Activated CD8-positive, alpha-beta memory T cell treated with anti-CD3 and anti-CD28 coated beads for 36 hours (primary cell): ENCODE data around the gene ARID1A. TPM values are rescaled to one million over a fixed set of nuclear protein-coding genes. Genes with fewer than 3 reads are reported as not detected.
"Not testable (repeated sequence)": the region's sequence is repeated elsewhere in the genome, so short reads cannot be mapped to it uniquely, and the experiment has no call there.

Experiments used
- CTCF ChIA-PET: fragments of 350-600 bp; sonication (Branson Sonifier 250); formaldehyde crosslinking; loops from one replicate; lab custom pipeline; 2021; ENCODE audit warnings: antibody characterized with exemption; lab: Charles Lee
- POLR2A ChIA-PET: fragments of 350-600 bp; sonication (Branson Sonifier 250); formaldehyde crosslinking; loops from one replicate; lab custom pipeline; 2021; ENCODE audit warnings: antibody characterized with exemption; lab: Charles Lee
- total RNA-seq, 2 experiments: library from RNA; stranded (reverse); gene quantifications; one replicate each; pipeline ENCODE4 v1.2.3, GENCODE V29; 2021

Gene ARID1A
- total RNA-seq, 2 experiments from 2014 or later, result 85.7 to 87.5 TPM

- POLR2A ChIA-PET, result interaction anchor here (0.7 to 4.0 kb wide), 11 partner anchors 12 to 350 kb away, joined by 3 to 39 read pairs (median 6); no protein-coding TSS in a partner anchor
- CTCF ChIA-PET, result interaction anchor here (0.9 to 5.7 kb wide), 16 partner anchors 8 to 287 kb away, joined by 3 to 76 read pairs (median 6); partner anchors contain the start of genes ARID1A and SFN
Measured at GRCh38 chr1:26787706-26788514, 92.1 kb downstream of the ARID1A start, which contains the start of gene PIGV. TSS of gene PIGV (plus strand) at chr1:26787950. CDS start at chr1:26790816, 2,866 bp downstream.

- CTCF ChIA-PET, result interaction anchor here (0.6 to 5.7 kb wide), 27 partner anchors 9 to 288 kb away, joined by 3 to 76 read pairs (median 5); partner anchors contain the start of genes ARID1A and SFN
- POLR2A ChIA-PET, result interaction anchor here (0.9 to 4.0 kb wide), 8 partner anchors 11 to 349 kb away, joined by 3 to 39 read pairs (median 8); no protein-coding TSS in a partner anchor
Measured at GRCh38 chr1:26788515-26788785, 92.6 kb downstream of the ARID1A start.

- ChIA-PET POLR2A (interaction anchor here (0.6 to 4.0 kb wide), 11 partner anchors 11 to 349 kb away, joined by 3 to 39 read pairs (median 7); no protein-coding TSS in a partner anchor), CTCF (interaction anchor here (0.6 to 5.7 kb wide), 32 partner anchors 10 to 288 kb away, joined by 3 to 76 read pairs (median 4); partner anchors contain the start of genes ARID1A and SFN)
Measured at GRCh38 chr1:26788836-26789611, 93.2 kb downstream of the ARID1A start.

DNA sequence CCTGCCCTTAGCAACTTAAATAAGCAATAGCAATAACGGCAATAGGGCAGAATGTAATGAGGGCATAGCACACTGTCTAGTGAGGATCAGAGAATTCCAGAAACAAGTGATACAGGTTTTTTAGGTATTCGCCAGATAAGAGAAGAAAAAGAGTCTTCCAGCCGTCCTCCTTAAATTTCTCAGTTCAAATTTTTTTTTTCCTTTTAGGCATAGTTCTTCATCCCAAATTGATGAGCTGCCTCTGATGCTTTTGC lies 93.7 kb downstream of the ARID1A start:
- CTCF ChIA-PET, result interaction anchor here (0.6 to 5.7 kb wide), 21 partner anchors 8 to 289 kb away, joined by 3 to 76 read pairs (median 6); partner anchors contain the start of gene ARID1A
- POLR2A ChIA-PET, result interaction anchor here (0.6 to 4.0 kb wide), 8 partner anchors 10 to 289 kb away, joined by 3 to 39 read pairs (median 7); no protein-coding TSS in a partner anchor

DNA sequence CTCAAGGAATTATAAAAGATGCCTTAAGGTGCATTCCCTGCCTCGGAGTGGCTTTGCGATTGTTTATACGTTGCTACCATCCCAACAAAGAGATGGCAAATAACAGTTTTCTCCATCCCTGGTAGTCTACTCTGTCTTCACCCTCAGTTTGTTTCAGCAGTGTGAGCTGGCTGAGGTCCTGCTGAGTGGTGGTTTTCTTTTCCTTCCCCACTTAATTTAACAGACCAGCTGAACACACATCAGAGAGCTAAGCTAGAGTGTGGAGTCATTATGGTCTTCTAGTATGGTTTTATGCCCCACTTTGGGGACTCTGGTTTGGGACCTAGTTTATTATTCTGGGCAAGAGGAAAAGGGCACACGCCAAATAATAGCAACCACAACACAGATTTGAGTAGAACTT lies 94.1 kb downstream of the ARID1A start:
- ChIA-PET CTCF (interaction anchor here (0.6 to 5.7 kb wide), 23 partner anchors 9 to 289 kb away, joined by 3 to 76 read pairs (median 6); partner anchors contain the start of gene ARID1A), POLR2A (interaction anchor here (0.7 to 4.0 kb wide), 9 partner anchors 10 to 289 kb away, joined by 3 to 39 read pairs (median 7); no protein-coding TSS in a partner anchor)

DNA sequence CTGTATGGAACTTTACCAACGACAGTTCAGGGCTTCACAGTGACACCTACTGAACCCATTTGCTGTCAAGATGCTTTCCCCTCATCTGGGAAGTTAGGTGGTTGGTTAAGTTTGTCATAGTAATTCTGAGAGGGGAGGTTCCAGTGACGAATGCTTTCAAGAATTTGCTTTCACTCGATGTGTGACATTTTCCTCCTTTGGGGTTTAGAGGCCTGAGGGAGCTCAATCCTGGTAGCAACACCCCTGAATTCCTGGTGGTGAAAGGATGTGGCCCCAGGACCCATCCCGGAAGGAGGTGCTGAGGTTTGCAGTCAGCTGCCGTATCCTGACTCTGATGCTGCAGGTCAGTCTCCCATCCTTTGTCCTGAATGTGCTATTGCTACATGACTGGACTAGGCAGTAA lies 94.7 kb downstream of the ARID1A start:
- CTCF ChIA-PET, result interaction anchor here (0.8 to 5.7 kb wide), 16 partner anchors 9 to 248 kb away, joined by 3 to 76 read pairs (median 6); no protein-coding TSS in a partner anchor
- POLR2A ChIA-PET, result interaction anchor here (0.6 to 4.0 kb wide), 9 partner anchors 10 to 290 kb away, joined by 3 to 39 read pairs (median 5); no protein-coding TSS in a partner anchor

GRCh38 chr1:26791148-26791547 lies 95.3 kb downstream of the ARID1A start:
- ChIA-PET CTCF (interaction anchor here (0.6 to 5.7 kb wide), 9 partner anchors 9 to 209 kb away, joined by 3 to 76 read pairs (median 7); no protein-coding TSS in a partner anchor), POLR2A (interaction anchor here (0.6 to 4.0 kb wide), 5 partner anchors 9 to 189 kb away, joined by 3 to 35 read pairs (median 5); no protein-coding TSS in a partner anchor)

GRCh38 chr1:26791626-26792025 lies 95.8 kb downstream of the ARID1A start:
- POLR2A ChIA-PET, result interaction anchor here (1.6 to 2.0 kb wide), 3 partner anchors 8 to 190 kb away, joined by 4 to 23 read pairs (median 5); no protein-coding TSS in a partner anchor
- CTCF ChIA-PET, result interaction anchor here (1.1 to 5.7 kb wide), 2 partner anchors 18 to 191 kb away, joined by 4 to 76 read pairs; no protein-coding TSS in a partner anchor

GRCh38 chr1:26792924-26793323 lies 97.1 kb downstream of the ARID1A start:
- ChIA-PET POLR2A (no interaction called here), CTCF (no interaction called here)

DNA sequence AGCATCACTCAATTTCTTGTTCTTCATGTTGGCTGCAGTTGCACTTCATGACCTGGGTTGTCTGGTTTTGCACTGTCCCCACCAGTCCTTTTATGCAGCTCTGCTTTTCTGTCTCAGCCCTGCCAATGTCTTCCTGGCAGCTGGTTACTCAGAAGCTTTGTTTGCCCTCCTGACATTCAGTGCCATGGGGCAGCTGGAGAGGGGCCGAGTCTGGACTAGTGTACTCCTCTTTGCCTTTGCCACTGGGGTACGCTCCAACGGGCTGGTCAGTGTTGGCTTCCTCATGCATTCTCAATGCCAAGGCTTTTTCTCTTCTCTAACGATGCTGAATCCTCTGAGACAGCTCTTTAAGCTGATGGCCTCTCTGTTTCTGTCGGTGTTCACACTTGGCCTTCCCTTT lies 98.6 kb downstream of the ARID1A start:
- ChIA-PET POLR2A (no interaction called here), CTCF (interaction anchor here (1.1 to 1.2 kb wide), 2 partner anchors 16 to 294 kb away, joined by 3 read pairs; no protein-coding TSS in a partner anchor)

DNA sequence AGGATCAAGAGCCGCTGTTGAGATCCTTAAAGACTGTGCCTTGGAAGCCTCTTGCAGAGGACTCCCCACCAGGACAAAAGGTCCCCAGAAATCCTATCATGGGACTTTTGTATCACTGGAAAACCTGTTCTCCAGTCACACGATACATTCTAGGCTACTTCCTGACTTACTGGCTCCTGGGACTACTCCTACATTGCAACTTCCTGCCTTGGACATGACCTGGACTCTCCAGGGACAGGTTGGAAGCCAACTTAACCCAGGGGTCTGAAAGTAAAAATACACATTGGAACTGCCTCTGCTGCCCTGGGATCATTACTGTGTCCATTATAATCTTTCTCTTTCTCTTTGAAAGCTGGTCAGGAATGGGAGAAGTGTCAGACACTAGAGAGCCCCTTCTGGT lies 101.8 kb downstream of the ARID1A start:
- CTCF ChIA-PET, result interaction anchor here (1.2 kb wide), 1 partner anchor 10 kb away, joined by 3 read pairs; the partner anchor contains the start of gene PIGV
- POLR2A ChIA-PET, result no interaction called here

DNA sequence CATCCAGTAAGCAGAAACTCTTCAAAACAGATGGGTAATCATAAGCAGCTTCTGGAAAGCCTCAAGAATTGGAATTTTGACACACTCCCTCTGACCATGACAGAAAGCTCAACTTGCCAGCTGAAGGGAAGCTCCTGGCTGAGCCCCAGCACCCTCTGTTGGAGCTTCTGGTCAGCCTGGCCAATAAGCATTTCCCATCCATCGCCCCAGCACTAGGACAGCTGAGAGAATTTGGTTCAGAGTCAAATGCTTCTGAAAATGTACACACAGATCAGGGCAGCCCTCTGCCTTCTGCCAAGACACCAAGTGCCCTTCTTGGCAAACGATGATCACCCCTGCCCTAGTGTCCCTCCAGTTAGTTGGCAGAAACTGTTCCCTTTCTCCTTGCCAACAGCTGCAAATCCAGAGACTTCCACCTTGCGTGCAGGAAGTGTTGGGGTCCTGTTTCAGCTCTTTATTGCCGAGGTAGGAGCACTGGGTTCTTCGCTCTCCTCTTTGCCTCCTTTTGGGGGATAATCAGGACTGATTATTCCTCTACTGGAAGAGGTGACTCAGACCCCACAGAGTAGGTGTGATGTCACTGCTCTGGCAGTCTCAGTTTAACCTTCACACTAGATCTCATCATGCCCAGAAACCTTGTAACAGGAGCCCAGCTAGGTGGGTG lies 103.8 kb downstream of the ARID1A start:
- ChIA-PET CTCF (interaction anchor here (0.8 to 3.3 kb wide), 9 partner anchors 10 to 298 kb away, joined by 3 to 38 read pairs (median 3); partner anchors contain the start of gene PIGV), POLR2A (interaction anchor here (0.8 to 2.9 kb wide), 3 partner anchors 9 to 235 kb away, joined by 3 to 23 read pairs (median 6); partner anchors contain the start of gene PIGV)

GRCh38 chr1:26803932-26804331 lies 108.1 kb downstream of the ARID1A start:
- POLR2A ChIA-PET, CTCF ChIA-PET: not testable (repeated sequence)

DNA sequence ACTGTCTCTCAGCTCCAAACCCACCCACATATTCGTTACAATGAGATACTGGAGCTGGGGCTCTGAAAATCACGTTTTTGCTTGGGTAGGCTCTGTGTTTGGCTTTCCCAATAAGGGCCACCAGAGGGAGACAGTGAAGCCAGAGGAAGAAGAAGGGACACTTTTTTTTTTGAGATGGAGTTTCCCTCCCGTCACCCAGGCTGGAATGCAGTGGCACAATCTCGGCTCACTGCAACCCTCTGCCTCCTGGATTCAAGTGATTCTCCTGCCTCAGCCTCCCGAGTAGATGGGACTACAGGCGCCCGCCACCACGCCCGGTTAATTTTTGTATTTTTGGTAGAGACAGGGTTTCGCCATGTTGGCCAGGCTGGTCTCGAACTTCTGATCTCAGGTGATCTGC lies 114.3 kb downstream of the ARID1A start:
- CTCF ChIA-PET, result interaction anchor here (0.6 to 3.4 kb wide), 16 partner anchors 9 to 211 kb away, joined by 3 to 16 read pairs (median 4); partner anchors contain the start of genes SFN and ZDHHC18
- POLR2A ChIA-PET, result not testable (repeated sequence)

GRCh38 chr1:26811057-26811456 lies 115.2 kb downstream of the ARID1A start:
- CTCF ChIA-PET, result interaction anchor here (0.6 to 3.4 kb wide), 16 partner anchors 9 to 309 kb away, joined by 3 to 16 read pairs (median 4); partner anchors contain the start of genes SFN and ZDHHC18
- POLR2A ChIA-PET, result interaction anchor here (0.5 kb wide), 1 partner anchor 344 kb away, joined by 13 read pairs; the partner anchor contains the start of gene SLC9A1

- ChIA-PET POLR2A (no interaction called here), CTCF (interaction anchor here (0.6 to 3.4 kb wide), 16 partner anchors 8 to 309 kb away, joined by 3 to 16 read pairs (median 4); partner anchors contain the start of gene SFN)
Measured at GRCh38 chr1:26811708-26812107, 115.9 kb downstream of the ARID1A start.

GRCh38 chr1:26814377-26814776 lies 118.6 kb downstream of the ARID1A start:
- CTCF ChIA-PET, result no interaction called here
- POLR2A ChIA-PET, result no interaction called here
